Measurements from ENCODE around the gene PAIP1. TPM values are rescaled to one million over a fixed set of nuclear protein-coding genes. Genes with fewer than 3 reads are reported as not detected.

PAIP1 gene
- 83.7 and 90.4 TPM in 2 replicates for total RNA-seq (2014; rRNA removed; shearing (Covaris generic))

GRCh38 chr5:43556857-43557542 lies at the start of gene PAIP1:
Gene PAIP1, minus strand, starts transcription at chr5:43557077. Its CDS starts 231 bp downstream, at chr5:43556846.

GRCh38 chr5:43602461-43603343 lies 45.8 kb upstream of the PAIP1 start, which contains the start of gene NNT:
Gene NNT, plus strand, starts transcription at chr5:43603180. Its CDS starts 6,016 bp downstream, at chr5:43609196.

GRCh38 chr5:43514816-43515677 lies 41.8 kb downstream of the PAIP1 start, which contains the start of gene C5orf34:
Gene C5orf34, minus strand, starts transcription at chr5:43515148. Its CDS starts 5,809 bp downstream, at chr5:43509339.

GRCh38 chr5:43483298-43484105 lies 73.4 kb downstream of the PAIP1 start, which contains the start of gene TMEM267:
Gene TMEM267, minus strand, starts transcription at chr5:43483865. Its CDS starts 29,896 bp downstream, at chr5:43453969.

Other genes starting within 250 kb of the PAIP1 start
- 7.1 and 9.5 TPM in 2 replicates for gene HMGCS1, start 243.7 kb downstream of the PAIP1 start, total RNA-seq (2014; rRNA removed; shearing (Covaris generic))
- gene CCL28, start 144.7 kb downstream of the PAIP1 start, total RNA-seq (2014; rRNA removed; shearing (Covaris generic)): 11.1 and 12.3 TPM in 2 replicates
- gene TMEM267, start 73.2 kb downstream of the PAIP1 start, total RNA-seq (2014; rRNA removed; shearing (Covaris generic)): 6.2 and 6.7 TPM in 2 replicates
- 7.1 and 8.7 TPM in 2 replicates for gene C5orf34, start 41.9 kb downstream of the PAIP1 start, total RNA-seq (2014; rRNA removed; shearing (Covaris generic))
- gene NNT, start 46.1 kb upstream of the PAIP1 start, total RNA-seq (2014; rRNA removed; shearing (Covaris generic)): 35.2 and 38.3 TPM in 2 replicates

Data from A375 (cell line).